Astrocyte (in vitro differentiated cells and primary cell): ENCODE measurements around the gene LTA.

Source experiments
- CTCF ChIP-seq: IDR thresholded peaks from 2 replicates; pipeline ENCODE4 v1.5.1; 2011; ENCODE audit warnings: low read depth, mild to moderate bottlenecking, inconsistent platforms, low read length, moderate library complexity; ENCODE audit not compliant: insufficient read depth
- EZH2 ChIP-seq: IDR thresholded peaks from 2 replicates; pipeline ENCODE4 v1.6.1; 2012; ENCODE audit warnings: mild to moderate bottlenecking, low read length, inconsistent platforms; ENCODE audit not compliant: insufficient read depth

GRCh38 chr6:31609519-31610406, 37.7 kb downstream of the LTA start:
- TF ChIP-seq EZH2, result no peak
- TF ChIP-seq CTCF, result no peak
